ENCODE measurements around the gene CPEB1.
"Not testable (repeated sequence)": the region's sequence is repeated elsewhere in the genome, so short reads cannot be mapped to it uniquely, and the experiment has no call there.

GRCh38 chr15:82504074-82504473, 143.1 kb downstream of the CPEB1 start:
- not testable (repeated sequence) for TF ChIP-seq CTCF, POLR2A (IDR thresholded peaks at IDR 0.05)

All from Peyer's patch (tissue), 4 donors.